Measurements from ENCODE around the gene RNFT2. TPM values are rescaled to one million over a fixed set of nuclear protein-coding genes. Genes with fewer than 3 reads are reported as not detected.

The RNFT2 gene
- total RNA-seq, 4 donors from 2014 or later = 0.55 TPM; not detected in 3

GRCh38 chr12:116700066-116700465 is 38.0 kb upstream of the RNFT2 start:
- ATAC-seq = no peak
- no peak overlapping the region for H3K27ac ChIP-seq
- no peak overlapping the region for H3K4me3 ChIP-seq
- H3K36me3 ChIP-seq = no peaks in the 10 kb centered on the region
- peaks cover 5% of the 10 kb centered on the region in 2 donors for H3K4me1 ChIP-seq
- no peak for DNase-seq
- H3K9me3 ChIP-seq = no peaks in the 10 kb centered on the region
- intact Hi-C loops (cut with DNase I; ENCODE audit: low total_unique reads) = loop anchor here (5.0 to 10.0 kb wide), 3 partner anchors 182 to 415 kb away; partner anchors contain the start of gene HRK
- TF ChIP-seq POLR2A (IDR thresholded peaks at IDR 0.05) (no peak), CTCF (IDR thresholded peaks at IDR 0.05 in 4 of 5, conservative IDR thresholded peaks at IDR 0.05 in 1 of 5) (no peak)
- in situ Hi-C loops (cut with MboI; ENCODE audit: low sequenced_read_pairs in 4 of 4) = loop anchor here (10.0 to 25.0 kb wide), 5 partner anchors 255 to 713 kb away; no protein-coding TSS in a partner anchor
- peaks cover 0 to 4% (median 0%) of the 10 kb centered on the region in 3 donors for H3K27me3 ChIP-seq

DNA sequence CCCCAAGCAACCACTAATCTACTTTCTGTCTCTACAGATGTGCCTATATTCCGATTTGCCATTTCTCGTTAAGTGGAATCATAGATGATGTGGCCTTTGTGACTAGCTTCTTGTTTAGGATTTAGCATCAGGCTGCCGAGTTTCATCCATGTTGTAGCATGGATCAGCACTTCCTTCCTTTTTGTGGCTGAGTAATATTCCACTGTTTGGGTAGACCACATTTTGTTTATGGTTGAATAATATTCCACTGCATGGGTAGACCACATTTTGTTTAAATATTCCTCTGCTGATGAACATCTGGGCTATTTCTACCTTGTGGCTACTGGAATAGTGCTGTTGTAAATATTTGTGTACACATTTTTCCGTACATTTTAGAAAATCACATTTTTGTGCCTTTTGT is 36.7 kb upstream of the RNFT2 start:
- Histone ChIP-seq H3K36me3 (no peaks in the 10 kb centered on the region), H3K27ac (no peak overlapping the region), H3K9me3 (no peaks in the 10 kb centered on the region), H3K4me1 (peaks cover 5% of the 10 kb centered on the region in 2 donors), H3K27me3 (no peaks in the 10 kb centered on the region), H3K4me3 (no peak overlapping the region)
- in situ Hi-C loops (cut with MboI; ENCODE audit: low sequenced_read_pairs in 4 of 4) (loop anchor here (10.0 to 25.0 kb wide), 5 partner anchors 253 to 714 kb away; no protein-coding TSS in a partner anchor), intact Hi-C loops (cut with DNase I; ENCODE audit: low total_unique reads) (loop anchor here (5.0 to 10.0 kb wide), 3 partner anchors 181 to 413 kb away; partner anchors contain the start of gene HRK)
- ATAC-seq (no peak), DNase-seq (no peak)
- TF ChIP-seq CTCF (IDR thresholded peaks at IDR 0.05 in 4 of 5, conservative IDR thresholded peaks at IDR 0.05 in 1 of 5) = no peak
- no peak for TF ChIP-seq POLR2A (IDR thresholded peaks at IDR 0.05)

- peak; percentile 58 to 85 for ATAC-seq
- DNase-seq = peak; percentile 40 to 60
- no peak overlapping the region for H3K27ac ChIP-seq
- H3K4me1 ChIP-seq = peaks cover 5% of the 10 kb centered on the region in 2 donors
- intact Hi-C loops (cut with DNase I; ENCODE audit: low total_unique reads) (loop anchor here (1.0 to 10.0 kb wide), 4 partner anchors 179 to 411 kb away; partner anchors contain the start of gene HRK), in situ Hi-C loops (cut with MboI; ENCODE audit: low sequenced_read_pairs in 4 of 4) (loop anchor here (10.0 to 25.0 kb wide), 5 partner anchors 251 to 716 kb away; no protein-coding TSS in a partner anchor)
- no peak overlapping the region for H3K4me3 ChIP-seq
- TF ChIP-seq CTCF (IDR thresholded peaks at IDR 0.05 in 4 of 5, conservative IDR thresholded peaks at IDR 0.05 in 1 of 5) (peak; percentile 78 to 95 (median 88)), POLR2A (IDR thresholded peaks at IDR 0.05) (no peak)
- no peaks in the 10 kb centered on the region for H3K36me3 ChIP-seq
- no peaks in the 10 kb centered on the region for H3K9me3 ChIP-seq
- no peaks in the 10 kb centered on the region for H3K27me3 ChIP-seq
These were observed 34.8 kb upstream of the RNFT2 start for GRCh38 chr12:116703214-116703795.

DNA sequence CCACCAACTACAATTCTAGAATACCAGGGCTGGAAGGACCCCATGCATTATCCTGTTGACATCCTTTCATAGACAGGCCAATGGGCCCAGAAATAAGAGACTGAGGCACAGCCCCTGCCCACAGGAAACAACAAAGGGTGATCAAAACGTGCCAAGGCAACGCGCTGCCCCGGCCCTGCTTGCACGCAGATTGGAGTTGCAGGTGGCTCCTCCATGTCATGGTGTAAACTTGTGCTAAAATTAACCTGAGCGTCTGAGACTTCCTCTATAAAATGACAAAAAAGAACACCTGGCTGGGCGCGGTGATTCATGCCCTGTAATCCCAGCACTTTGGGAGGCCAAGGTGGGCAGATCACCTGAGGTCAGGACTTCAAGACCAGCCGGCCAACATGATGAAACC is 30.4 kb upstream of the RNFT2 start:
- Histone ChIP-seq H3K9me3 (no peaks in the 10 kb centered on the region), H3K27me3 (no peaks in the 10 kb centered on the region), H3K4me3 (no peak overlapping the region), H3K36me3 (no peaks in the 10 kb centered on the region), H3K27ac (no peak overlapping the region), H3K4me1 (peaks cover 15 to 23% of the 10 kb centered on the region in 2 donors)
- intact Hi-C loops (cut with DNase I; ENCODE audit: low total_unique reads) (loop anchor here (5.0 to 10.0 kb wide), 3 partner anchors 317 to 710 kb away; no protein-coding TSS in a partner anchor), in situ Hi-C loops (cut with MboI; ENCODE audit: low sequenced_read_pairs in 4 of 4) (loop anchor here (10.0 to 25.0 kb wide), 5 partner anchors 247 to 720 kb away; no protein-coding TSS in a partner anchor)
- ATAC-seq = no peak
- no peak for DNase-seq
- TF ChIP-seq CTCF (IDR thresholded peaks at IDR 0.05 in 4 of 5, conservative IDR thresholded peaks at IDR 0.05 in 1 of 5) (no peak), POLR2A (IDR thresholded peaks at IDR 0.05) (no peak)
